GM19467 (cell line): ENCODE measurements around the gene CCND3.

Experiments used
- ATAC-seq: cut with Tn5 transposase; IDR thresholded peaks from one replicate; pipeline ENCODE4 v1.9.1; 2021; ENCODE audit warnings: mild to moderate bottlenecking, moderate library complexity; ENCODE audit not compliant: unreplicated experiment

Gene CCND3

GRCh38 chr6:41941280-41942066, at the start of gene CCND3:
Gene CCND3, minus strand, starts transcription at chr6:41941808. Its CDS starts 159 bp downstream, at chr6:41941649.
- ATAC-seq, result peak; percentile 84

GRCh38 chr6:41986339-41986738, 44.7 kb upstream of the CCND3 start:
- ATAC-seq, result no peak

GRCh38 chr6:41984623-41985022, 43.0 kb upstream of the CCND3 start:
- ATAC-seq, result no peak

GRCh38 chr6:41976794-41977484, 35.3 kb upstream of the CCND3 start:
- ATAC-seq, result no peak

GRCh38 chr6:41975276-41975675, 33.7 kb upstream of the CCND3 start:
- ATAC-seq, result no peak

- ATAC-seq, result no peak
These were observed 32.7 kb upstream of the CCND3 start for GRCh38 chr6:41974281-41974825.

GRCh38 chr6:41972826-41973225, 31.2 kb upstream of the CCND3 start:
- ATAC-seq, result no peak

GRCh38 chr6:41970436-41970846, 28.8 kb upstream of the CCND3 start:
- no peak for ATAC-seq

GRCh38 chr6:41967312-41968287, 26.0 kb upstream of the CCND3 start:
- no peak for ATAC-seq

- ATAC-seq, result no peak
These were observed 25.3 kb upstream of the CCND3 start for GRCh38 chr6:41966961-41967311.

GRCh38 chr6:41966214-41966920, 24.8 kb upstream of the CCND3 start:
- ATAC-seq, result no peak

- no peak for ATAC-seq
These were observed 24.0 kb upstream of the CCND3 start for GRCh38 chr6:41965429-41966213.

- no peak for ATAC-seq
These were observed 22.7 kb upstream of the CCND3 start for GRCh38 chr6:41964201-41964887.

GRCh38 chr6:41963371-41963770, 21.8 kb upstream of the CCND3 start:
- no peak for ATAC-seq

GRCh38 chr6:41960028-41960427, 18.4 kb upstream of the CCND3 start:
- ATAC-seq, result no peak

- ATAC-seq, result no peak
These were observed 16.6 kb upstream of the CCND3 start for GRCh38 chr6:41958022-41958856.

- ATAC-seq, result no peak
These were observed 15.5 kb upstream of the CCND3 start for GRCh38 chr6:41957117-41957516.

- ATAC-seq, result no peak
These were observed 13.8 kb upstream of the CCND3 start for GRCh38 chr6:41955412-41955811.
